GM19455 (cell line): Measurements from ENCODE around the gene TAF9.
"Not testable (repeated sequence)": the region's sequence is repeated elsewhere in the genome, so short reads cannot be mapped to it uniquely, and the experiment has no call there.

ENCODE experiments used
- ATAC-seq: cut with Tn5 transposase; IDR thresholded peaks from one replicate; pipeline ENCODE4 v1.9.1; 2021; ENCODE audit not compliant: unreplicated experiment

TAF9 gene

GRCh38 chr5:69341520-69342161, 27.7 kb downstream of the TAF9 start:
- ATAC-seq, result no peak

- ATAC-seq, result no peak
Measured at GRCh38 chr5:69335341-69335935, 33.9 kb downstream of the TAF9 start.

GRCh38 chr5:69334793-69335268, 34.5 kb downstream of the TAF9 start:
- ATAC-seq, result peak; percentile 58

GRCh38 chr5:69333668-69334315, 35.5 kb downstream of the TAF9 start:
- ATAC-seq, result not testable (repeated sequence)

- ATAC-seq, result no peak
Measured at GRCh38 chr5:69331528-69332445, 37.5 kb downstream of the TAF9 start.

GRCh38 chr5:69329905-69330489, 39.3 kb downstream of the TAF9 start:
- ATAC-seq, result no peak

- no peak for ATAC-seq
Measured at GRCh38 chr5:69326365-69326764, 43.0 kb downstream of the TAF9 start.

- no peak for ATAC-seq
Measured at GRCh38 chr5:69317391-69317790, 51.9 kb downstream of the TAF9 start.

- no peak for ATAC-seq
Measured at GRCh38 chr5:69315972-69316371, 53.3 kb downstream of the TAF9 start.
